Right lobe of liver (tissue), 6 donors: Measurements from ENCODE around the gene AQP1. TPM values are rescaled to one million over a fixed set of nuclear protein-coding genes. Genes with fewer than 3 reads are reported as not detected.

Experiments used
- ATAC-seq, 4 donors: fragments of 200-7000 bp; cut with Tn5 transposase; one replicate each; pipeline ENCODE4 v1.9.1; 2020; ENCODE audit warnings: mild to moderate bottlenecking in 4 of 4, moderate library complexity in 4 of 4
- DNase-seq, 3 donors: peaks; one replicate each; pipeline ENCODE4 v3.0.0-alpha.2; 2020
- H3K27ac ChIP-seq, 3 donors: fragments of 200-600 bp; one replicate each; pipeline ENCODE4 v1.8.0; 2022
- H3K27me3 ChIP-seq, 2 donors: fragments of 200-600 bp; one replicate each; pipeline ENCODE4 v1.8.0; 2022
- H3K36me3 ChIP-seq, 4 donors: fragments of 200-600 bp; sonication (generic) in 1 of 4; one replicate each; pipeline versions ENCODE4 v1.5.1 to v1.8.0; 2017 to 2022; ENCODE audit warnings: control low read depth in 1 of 4
- H3K4me1 ChIP-seq, 4 donors: fragments of 200-600 bp; sonication (generic) in 1 of 4; one replicate each; pipeline versions ENCODE4 v1.5.1 to v1.8.0; 2017 to 2022; ENCODE audit warnings: control low read depth in 1 of 4
- H3K4me3 ChIP-seq, 3 donors: fragments of 200-600 bp; one replicate each; pipeline ENCODE4 v1.8.0; 2022
- H3K9me3 ChIP-seq, 4 donors: fragments of 200-600 bp; sonication (generic) in 1 of 4; one replicate each; pipeline versions ENCODE4 v1.5.1 to v1.8.0; 2017 to 2022; ENCODE audit warnings: control low read depth in 1 of 4
- CTCF ChIP-seq, 4 donors: fragments of 200-600 bp in 3 of 4; fragments of 450-650 bp in 1 of 4; IDR thresholded peaks; one replicate each; pipeline versions ENCODE4 v1.5.1 to v1.8.0; 2016 to 2022; ENCODE audit warnings: antibody characterized with exemption in 4 of 4, mild to moderate bottlenecking in 2 of 4
- POLR2A ChIP-seq: fragments of 450-650 bp; IDR thresholded peaks from one replicate; pipeline ENCODE4 v1.6.1; 2017; ENCODE audit warnings: antibody characterized with exemption, mild to moderate bottlenecking
- WGBS: methylation state at CpG from one replicate; pipeline ENCODE4 v1.1.6; 2018; ENCODE audit warnings: low coverage, low lambda C conversion rate; ENCODE audit not compliant: insufficient coverage; ENCODE audit errors: missing lambda C conversion rate; 5-methylcytosine and 5-hydroxymethylcytosine counted together
- intact Hi-C, 2 donors: fragments of 100-400 bp; cut with DNase I; formaldehyde crosslinking; loops; one replicate each; pipeline versions ENCODE4 v1.11.2 to v1.14.1; 2022
- total RNA-seq, 6 experiments: library from RNA; depleted of rRNA in 2 of 6; stranded (reverse); fragments of >200 nt in 2 of 6; fragmentation: NEBNext Ultra II Directional in 3 of 6; extraction: Animal tissue kit (Norgen Biotek cat#: 25700) in 3 of 6; gene quantifications; one replicate each; pipeline versions ENCODE4 v1.1.0 to v1.2.4, GENCODE V29; 2016 to 2023
- donor health status: DM: no; HTN: yes; CAD: no.
- donor health status: DM: no; HTN: no; CAD: no.
- donor health status: DM: no; HTN: no; CAD: no.
- donor health status: DM: no; HTN: yes; CAD: no.
- donor health status: DM: no; HTN: yes; CAD: no.

The AQP1 gene
- total RNA-seq, 6 experiments from 2014 or later, result 11.3 to 20.8 (median 14.8) TPM

- Histone ChIP-seq H3K4me3 (no peak overlapping the region), H3K27ac (no peak overlapping the region), H3K27me3 (no peaks in the 10 kb centered on the region), H3K9me3 (no peaks in the 10 kb centered on the region), H3K4me1 (no peaks in the 10 kb centered on the region), H3K36me3 (no peaks in the 10 kb centered on the region)
- TF ChIP-seq POLR2A, result no peak
- TF ChIP-seq CTCF (IDR thresholded peaks at IDR 0.05), result no peak
- intact Hi-C loops, result no loop called here
- 84% methylated on average over 6 of the region's 6 CpGs for WGBS
- DNase-seq, result no peak
- ATAC-seq, result no peak
Observed at GRCh38 chr7:30873656-30874055, 38.0 kb upstream of the AQP1 start.

GRCh38 chr7:30874656-30875302, 36.9 kb upstream of the AQP1 start:
- no peak overlapping the region for H3K4me3 ChIP-seq
- no peaks in the 10 kb centered on the region for H3K9me3 ChIP-seq
- TF ChIP-seq POLR2A (no peak), CTCF (IDR thresholded peaks at IDR 0.05) (no peak)
- no peak for ATAC-seq
- no peak overlapping the region for H3K27ac ChIP-seq
- DNase-seq, result no peak
- H3K4me1 ChIP-seq, result no peaks in the 10 kb centered on the region
- no peaks in the 10 kb centered on the region for H3K27me3 ChIP-seq
- WGBS, result 78% methylated on average over 5 of the region's 5 CpGs
- intact Hi-C loops, result no loop called here
- H3K36me3 ChIP-seq, result no peaks in the 10 kb centered on the region

GRCh38 chr7:30877015-30877769, 34.5 kb upstream of the AQP1 start:
- intact Hi-C loops, result no loop called here
- Histone ChIP-seq H3K36me3 (no peaks in the 10 kb centered on the region), H3K27ac (no peak overlapping the region), H3K4me1 (no peaks in the 10 kb centered on the region), H3K27me3 (no peaks in the 10 kb centered on the region), H3K4me3 (no peak overlapping the region), H3K9me3 (no peaks in the 10 kb centered on the region)
- TF ChIP-seq POLR2A (no peak), CTCF (IDR thresholded peaks at IDR 0.05) (no peak)
- ATAC-seq (no peak), DNase-seq (no peak)
- WGBS, result 100% methylated on average over 1 of the region's 9 CpGs

- no CpG with 5 or more reads among the region's 5 CpGs for WGBS
- H3K4me3 ChIP-seq, result no peak overlapping the region
- no peaks in the 10 kb centered on the region for H3K27me3 ChIP-seq
- DNase-seq (no peak), ATAC-seq (no peak)
- H3K4me1 ChIP-seq, result no peaks in the 10 kb centered on the region
- no peaks in the 10 kb centered on the region for H3K9me3 ChIP-seq
- intact Hi-C loops, result no loop called here
- no peak for TF ChIP-seq POLR2A
- no peak for TF ChIP-seq CTCF (IDR thresholded peaks at IDR 0.05)
- H3K27ac ChIP-seq, result no peak overlapping the region
- H3K36me3 ChIP-seq, result no peaks in the 10 kb centered on the region
Observed at GRCh38 chr7:30877993-30878392, 33.7 kb upstream of the AQP1 start.
